ENCODE data around the gene TGM5.

GRCh38 chr15:43242616-43243015, 24.1 kb downstream of the TGM5 start:
- TF ChIP-seq CTCF (IDR thresholded peaks at IDR 0.05) (no peak), POLR2A (IDR thresholded peaks at IDR 0.05) (no peak), EP300 (IDR thresholded peaks at IDR 0.05) (no peak), POLR2AphosphoS5 (IDR thresholded peaks at IDR 0.05) (no peak)

Measured in stomach (tissue), 4 donors.